COLO668 (cell line): Measurements from ENCODE around the gene GABRB2.
"Not testable (repeated sequence)": the region's sequence is repeated elsewhere in the genome, so short reads cannot be mapped to it uniquely, and the experiment has no call there.

ENCODE experiments used
- DNase-seq: peaks from one replicate; lab custom pipeline; 2025; ENCODE audit not compliant: unreplicated experiment; lab: John Stamatoyannopoulos, UW

GABRB2 gene

DNA sequence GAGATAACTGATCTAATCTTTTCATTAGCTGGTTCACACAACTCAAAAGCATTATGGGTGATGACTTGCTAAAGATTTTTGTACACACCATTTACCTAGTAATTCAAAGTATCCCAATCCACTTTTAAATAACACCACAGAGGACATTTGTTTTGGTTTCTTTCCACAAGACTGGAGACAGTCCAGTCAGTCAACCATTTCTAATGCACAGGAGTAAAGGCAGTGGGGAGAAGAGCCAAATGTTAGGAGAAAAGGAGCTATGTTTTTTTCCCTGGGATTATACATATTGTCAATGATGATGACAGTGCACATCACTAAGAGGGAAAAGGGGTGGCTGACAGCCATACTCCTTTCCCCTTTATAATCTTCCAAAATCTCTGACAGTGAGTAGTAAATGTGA, 240.9 kb downstream of the GABRB2 start:
- no peak for DNase-seq

- no peak for DNase-seq
These were observed 244.0 kb downstream of the GABRB2 start for GRCh38 chr5:161302559-161302958.

- DNase-seq = no peak
These were observed 244.9 kb downstream of the GABRB2 start for GRCh38 chr5:161301586-161301985.

GRCh38 chr5:161299053-161299452, 247.5 kb downstream of the GABRB2 start:
- DNase-seq = no peak

DNA sequence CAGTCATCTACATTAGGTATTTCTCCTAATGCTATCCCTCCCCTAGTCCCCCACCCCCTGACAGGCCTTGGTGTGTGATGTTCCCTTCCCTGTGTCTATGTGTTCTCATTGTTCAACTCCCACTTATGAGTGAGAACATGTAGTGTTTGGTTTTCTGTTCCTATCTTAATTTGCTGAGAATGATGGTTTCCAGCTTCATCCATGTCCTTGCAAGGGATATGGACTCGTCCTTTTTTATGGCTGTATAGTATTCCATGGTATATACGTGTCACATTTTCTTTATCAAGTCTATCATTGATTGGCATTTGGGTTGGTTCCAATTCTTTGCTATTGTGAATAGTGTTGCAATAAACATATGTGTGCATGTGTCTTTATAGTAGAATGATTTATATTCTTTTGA, 249.1 kb downstream of the GABRB2 start:
- DNase-seq = not testable (repeated sequence)

DNA sequence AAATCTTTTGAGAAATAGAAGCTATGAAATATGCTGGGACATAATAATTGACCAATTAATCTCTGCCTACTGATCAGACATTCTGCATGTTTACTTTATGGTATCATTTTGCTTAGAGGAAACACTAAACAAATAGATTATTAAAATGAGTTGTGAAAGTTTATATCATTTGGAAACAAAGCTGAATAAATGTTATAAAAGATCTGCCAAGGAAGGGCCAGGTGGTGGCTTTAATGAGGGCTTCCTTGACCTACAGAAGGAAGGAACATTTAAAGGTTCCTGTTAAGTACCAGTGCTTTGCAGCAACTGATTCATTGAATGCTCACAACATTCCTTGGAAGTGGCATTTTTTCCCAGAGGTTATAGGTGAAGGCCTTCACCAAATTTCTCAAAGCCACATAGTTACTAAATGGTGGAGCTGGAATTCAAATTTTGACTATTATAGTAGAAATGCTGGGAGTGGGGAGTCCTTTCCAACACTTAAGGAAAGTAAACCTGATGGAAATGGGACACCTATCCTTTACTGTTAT, 250.7 kb downstream of the GABRB2 start:
- DNase-seq = no peak

DNA sequence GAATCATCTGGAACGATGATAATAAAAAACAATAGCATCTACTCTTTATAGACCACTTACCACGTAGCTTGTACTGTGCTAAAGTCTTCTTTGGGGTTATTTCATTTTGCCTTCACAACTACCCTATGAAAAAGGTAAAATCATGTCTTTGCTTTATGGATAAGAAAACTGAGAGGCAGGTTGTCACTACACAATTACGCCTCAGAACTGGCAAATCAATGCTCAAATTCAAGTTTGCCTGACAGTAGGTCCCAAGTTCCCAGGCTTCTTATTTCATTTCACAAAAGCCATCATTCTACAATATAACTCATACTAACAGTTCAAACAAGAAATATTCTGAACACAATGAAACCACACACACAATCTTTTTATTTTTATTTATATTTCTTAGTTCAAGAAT, 258.5 kb downstream of the GABRB2 start:
- DNase-seq = no peak

GRCh38 chr5:161287436-161287835, 259.1 kb downstream of the GABRB2 start:
- DNase-seq = no peak

DNA sequence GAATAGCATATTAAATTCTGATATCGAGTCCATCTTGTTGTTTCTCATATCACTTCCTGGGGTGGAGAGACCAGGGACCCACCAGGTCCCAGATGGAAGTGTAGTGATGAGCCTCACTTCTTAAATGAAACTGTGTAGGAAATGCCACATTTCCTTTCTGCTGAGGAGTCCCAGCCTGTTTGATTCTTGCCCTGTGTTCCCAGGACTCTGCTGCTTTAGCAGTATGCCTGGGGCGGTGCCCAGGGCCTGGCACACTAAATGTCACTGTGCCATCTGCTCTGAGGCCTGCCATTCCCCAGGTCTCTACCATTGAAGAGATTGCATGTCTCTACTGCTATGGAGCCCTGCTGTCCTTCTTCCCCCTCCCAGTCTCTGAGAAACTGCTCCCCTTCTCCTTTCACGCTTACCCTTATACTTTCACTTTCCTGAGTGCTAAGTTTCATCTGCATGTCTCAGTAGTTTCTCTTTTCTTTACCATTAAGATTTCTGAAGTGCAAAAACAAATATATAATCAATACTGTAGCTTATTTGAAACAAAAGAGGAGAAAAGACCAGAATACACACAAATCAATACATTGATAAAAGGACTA, 260.4 kb downstream of the GABRB2 start:
- DNase-seq = no peak

DNA sequence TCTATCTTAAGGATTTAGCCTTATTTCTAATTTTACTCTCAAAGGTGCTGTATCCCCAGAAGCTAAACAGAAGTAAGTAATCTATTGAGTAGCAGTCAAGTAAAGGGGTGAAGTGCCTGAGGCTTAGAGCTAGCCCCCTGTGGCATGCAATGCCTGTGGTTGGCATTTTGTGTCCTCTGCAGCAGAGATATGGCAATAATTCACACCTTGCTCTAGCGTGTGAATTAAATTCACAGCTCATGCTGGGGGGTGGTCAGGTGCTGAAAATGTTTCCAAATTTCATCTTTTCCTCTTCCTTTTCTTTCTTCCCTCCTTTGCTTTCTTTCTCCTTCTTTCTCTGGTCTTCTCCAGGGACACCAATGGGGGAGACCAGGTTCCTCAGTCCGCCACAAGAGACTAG, 262.1 kb downstream of the GABRB2 start:
- no peak for DNase-seq

DNA sequence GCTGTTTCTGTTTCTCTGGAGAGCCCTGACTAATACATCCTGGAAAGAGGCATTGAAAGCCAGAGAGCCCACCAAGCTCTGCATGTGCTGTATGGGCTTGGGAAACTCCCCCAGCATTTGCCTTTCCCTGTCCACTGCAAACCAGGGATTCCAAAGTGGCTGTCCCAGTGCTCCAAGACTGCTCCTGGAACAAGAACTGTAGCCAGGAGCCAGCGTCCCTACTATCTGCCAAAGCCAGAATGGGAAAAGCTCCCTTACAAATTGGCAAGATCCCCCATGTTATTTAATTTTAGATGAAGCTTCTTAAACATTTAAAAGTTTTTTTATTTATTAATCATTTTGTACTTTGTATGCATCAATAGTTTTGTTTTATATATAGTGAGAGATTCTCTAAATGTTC, 263.2 kb downstream of the GABRB2 start:
- DNase-seq = no peak

DNA sequence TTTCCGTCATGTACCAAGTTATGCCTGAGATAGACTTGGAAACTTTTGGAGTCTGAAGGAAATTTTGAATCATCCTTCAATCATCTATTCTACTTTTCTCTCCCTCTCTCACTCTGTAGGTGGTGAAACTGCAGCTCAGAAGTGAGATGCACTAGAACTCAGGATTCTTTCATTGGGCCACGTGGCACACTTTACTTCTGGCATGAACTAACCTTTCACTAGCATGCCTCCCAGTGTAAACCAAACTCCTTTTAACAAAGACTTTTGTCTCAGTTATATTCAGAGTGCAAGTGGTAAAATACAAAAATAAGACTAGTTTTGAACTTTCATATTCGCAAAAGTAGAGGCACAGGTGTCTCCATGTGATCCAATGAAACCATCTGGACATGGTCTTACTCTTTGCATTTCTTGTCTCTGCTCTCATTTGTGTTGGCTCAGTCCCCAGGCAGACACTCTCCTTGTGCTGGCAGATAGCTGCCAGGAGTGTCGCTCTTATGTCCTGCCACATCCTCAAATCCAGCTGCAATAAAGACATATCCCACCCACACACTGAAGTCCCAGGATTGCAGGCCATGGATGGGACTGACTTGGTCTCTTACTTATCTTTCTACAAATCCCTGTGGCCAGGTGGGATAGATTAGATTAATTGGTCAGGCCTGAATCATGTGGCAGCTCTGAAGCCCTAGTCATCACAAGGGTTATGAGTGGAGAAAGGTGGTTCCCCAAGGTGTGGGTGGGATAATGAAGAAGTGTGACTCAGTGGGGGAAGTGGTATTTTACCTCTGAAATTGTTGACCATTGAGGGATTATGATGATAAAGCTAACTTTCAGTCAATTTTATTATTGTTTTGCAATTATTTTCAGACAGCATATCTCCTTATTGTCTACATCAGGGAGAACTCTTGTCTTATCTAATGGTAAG, 267.5 kb downstream of the GABRB2 start:
- DNase-seq = no peak

DNA sequence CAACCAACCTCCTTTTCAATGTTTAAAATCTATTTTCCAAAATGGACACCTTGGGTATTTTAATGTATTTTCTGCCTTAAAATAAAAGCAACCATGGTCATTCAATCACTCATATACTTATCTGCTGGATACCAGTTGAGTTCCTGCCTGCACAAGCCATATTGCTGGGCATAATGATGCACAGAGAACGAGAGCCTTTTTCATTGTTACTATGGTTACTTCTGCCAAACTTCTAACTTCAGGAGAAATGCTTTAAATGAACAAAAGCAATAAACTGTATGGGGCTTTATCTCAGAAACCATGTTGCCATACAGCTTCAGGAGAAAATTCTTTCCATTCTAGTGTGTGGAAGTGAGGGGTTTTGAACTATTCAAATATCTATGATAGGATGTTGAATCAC, 269.5 kb downstream of the GABRB2 start:
- DNase-seq = no peak

GRCh38 chr5:161274951-161275350, 271.6 kb downstream of the GABRB2 start:
- DNase-seq = no peak

DNA sequence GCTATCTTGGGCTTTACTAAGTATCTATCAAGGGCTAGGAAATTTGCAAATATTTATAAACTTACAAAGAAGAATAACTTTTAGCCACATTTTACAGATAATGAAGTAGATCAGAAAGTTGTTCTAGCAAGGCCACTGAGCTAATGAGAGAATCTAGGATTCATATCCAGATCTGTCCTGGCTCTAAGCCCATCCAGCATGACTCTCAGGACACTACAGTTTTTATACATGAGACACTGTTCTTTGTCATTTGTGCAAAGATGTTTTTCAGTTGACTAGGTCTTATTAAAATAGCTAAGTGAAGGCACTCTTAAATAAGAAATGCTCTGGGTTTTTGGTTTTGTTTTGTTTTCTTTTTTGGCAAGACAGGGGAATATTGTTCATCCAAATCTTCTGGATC, 273.1 kb downstream of the GABRB2 start:
- no peak for DNase-seq

DNA sequence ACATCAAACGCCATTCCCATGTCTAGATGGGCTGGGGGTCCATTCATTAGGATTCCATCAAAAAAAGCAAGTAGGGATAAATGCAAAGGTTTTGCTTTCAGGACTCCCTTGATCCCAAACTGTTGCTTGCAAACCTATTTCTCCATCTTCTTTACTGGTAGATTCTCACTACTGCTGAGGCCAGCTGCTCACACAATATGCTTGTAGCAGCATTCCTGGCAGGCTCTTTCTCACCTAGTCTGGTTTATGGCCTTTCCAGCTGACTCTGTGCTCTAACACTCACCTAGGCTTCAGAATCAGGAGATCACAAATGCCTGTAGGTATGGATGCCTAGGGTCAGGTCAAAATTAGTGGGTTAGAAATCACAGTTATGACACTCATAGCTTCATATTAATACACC, 274.7 kb downstream of the GABRB2 start:
- DNase-seq = no peak

GRCh38 chr5:161269125-161269524, 277.4 kb downstream of the GABRB2 start:
- DNase-seq = no peak

DNA sequence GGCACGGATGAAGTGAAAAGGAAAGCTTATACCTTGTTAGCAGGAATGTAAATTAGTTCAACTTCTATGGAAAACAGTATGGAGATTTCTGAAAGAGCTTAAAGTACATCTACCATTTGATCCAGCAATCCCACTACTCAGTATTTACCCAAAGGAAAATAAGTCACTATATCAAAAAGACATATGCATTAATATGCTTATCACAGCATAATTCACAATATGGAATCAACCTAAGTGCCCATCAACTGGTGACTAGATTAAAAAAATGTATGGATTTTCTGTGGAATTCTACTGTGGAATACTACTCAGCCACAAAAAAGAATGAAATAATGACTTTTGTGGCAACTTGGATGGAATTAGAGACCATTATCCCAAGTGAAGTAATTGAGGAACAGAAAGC, 279.6 kb downstream of the GABRB2 start:
- DNase-seq = no peak

DNA sequence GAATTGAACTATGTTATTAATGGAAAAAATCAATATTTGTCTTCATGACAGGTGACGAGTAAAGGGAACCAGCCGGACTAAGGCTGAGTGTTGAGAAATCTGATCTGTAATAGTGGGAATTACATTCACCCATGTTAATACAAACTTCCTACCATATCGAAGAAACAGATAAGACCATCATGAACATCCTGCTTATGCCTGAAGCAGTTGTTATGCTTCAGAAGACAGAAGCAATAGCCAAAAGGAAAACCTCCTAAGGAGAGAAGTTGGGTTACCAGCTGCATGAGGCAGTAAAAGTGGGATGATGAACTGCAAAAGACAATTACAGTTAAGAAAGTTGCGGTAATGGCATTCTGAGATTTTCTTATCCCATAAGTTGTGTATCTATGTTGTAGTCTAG, 281.5 kb downstream of the GABRB2 start:
- DNase-seq = no peak

DNA sequence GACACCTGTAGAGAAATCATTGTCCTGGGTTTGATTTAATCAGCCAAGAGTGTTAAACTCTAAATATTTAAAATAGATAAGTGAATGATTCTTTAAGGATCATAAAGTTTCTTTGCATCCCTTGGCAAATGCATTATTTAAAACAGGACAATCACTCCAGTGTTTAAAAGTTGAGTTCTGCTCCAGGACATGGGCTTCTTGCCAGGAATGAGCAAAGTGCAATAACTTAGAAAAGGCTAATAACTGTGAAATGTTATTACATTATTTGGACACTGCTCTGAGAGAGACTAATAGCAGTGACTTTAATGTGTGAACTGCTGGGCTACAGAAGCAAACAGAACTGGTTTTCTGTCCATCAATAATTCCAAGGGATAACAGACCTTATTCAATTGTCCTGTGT, 283.3 kb downstream of the GABRB2 start:
- no peak for DNase-seq

- DNase-seq = no peak
These were observed 284.7 kb downstream of the GABRB2 start for GRCh38 chr5:161261668-161262323.

GRCh38 chr5:161258438-161258837, 288.1 kb downstream of the GABRB2 start:
- DNase-seq = no peak
